ENCODE results near the gene DNAJC17.

Gene DNAJC17, protein sequence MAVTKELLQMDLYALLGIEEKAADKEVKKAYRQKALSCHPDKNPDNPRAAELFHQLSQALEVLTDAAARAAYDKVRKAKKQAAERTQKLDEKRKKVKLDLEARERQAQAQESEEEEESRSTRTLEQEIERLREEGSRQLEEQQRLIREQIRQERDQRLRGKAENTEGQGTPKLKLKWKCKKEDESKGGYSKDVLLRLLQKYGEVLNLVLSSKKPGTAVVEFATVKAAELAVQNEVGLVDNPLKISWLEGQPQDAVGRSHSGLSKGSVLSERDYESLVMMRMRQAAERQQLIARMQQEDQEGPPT

DNA sequence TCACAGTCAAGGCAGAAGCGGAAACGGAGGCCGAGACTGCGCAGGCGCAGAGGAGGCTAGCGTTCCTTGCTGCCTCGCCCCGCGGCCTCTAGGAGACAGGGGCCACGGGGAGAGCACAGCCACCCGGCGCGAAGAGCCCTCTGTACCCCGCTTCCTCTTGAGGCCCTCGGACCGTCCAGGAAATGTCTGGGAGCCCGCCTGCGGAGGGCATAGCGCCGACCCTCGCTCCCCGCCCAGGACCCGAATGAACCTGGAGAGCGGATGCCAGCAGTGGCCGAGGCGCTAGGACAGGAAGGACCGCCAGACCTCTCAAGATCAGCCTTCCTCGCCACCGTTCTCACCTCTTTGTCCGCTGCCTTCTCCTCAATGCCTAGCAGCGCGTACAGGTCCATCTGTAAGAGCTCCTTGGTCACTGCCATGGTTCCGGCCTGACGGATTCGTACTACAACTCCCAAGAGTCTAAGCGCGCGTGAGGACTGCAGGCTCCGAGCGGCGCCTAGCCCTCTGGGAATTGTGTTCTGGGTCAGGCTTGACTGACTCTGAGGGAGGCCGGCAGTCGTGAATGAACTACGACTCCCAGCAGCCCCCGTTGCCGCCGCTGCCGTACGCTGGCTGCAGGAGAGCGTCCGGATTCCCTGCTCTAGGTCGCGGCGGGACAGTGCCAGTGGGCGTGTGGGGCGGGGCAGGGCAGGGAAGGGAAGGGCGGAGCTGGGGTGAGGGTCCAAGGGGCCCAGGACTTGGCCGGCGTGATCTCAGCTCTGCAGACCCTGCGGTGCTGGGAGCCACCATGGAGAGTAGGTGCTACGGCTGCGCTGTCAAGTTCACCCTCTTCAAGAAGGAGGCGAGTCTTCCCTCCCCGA lies at the start of gene DNAJC17, which contains the start of gene ZFYVE19:
TSS of gene DNAJC17 (minus strand) at position 446 of the 860 bp plus-strand sequence. CDS start at position 419, 27 bp downstream.
TSS of gene ZFYVE19 (plus strand) at position 62 of the 860 bp plus-strand sequence. CDS start at position 563, 501 bp downstream.
- peak; percentile 96 for DNase-seq (ENCODE audit: low read depth, low spot score)

DNA sequence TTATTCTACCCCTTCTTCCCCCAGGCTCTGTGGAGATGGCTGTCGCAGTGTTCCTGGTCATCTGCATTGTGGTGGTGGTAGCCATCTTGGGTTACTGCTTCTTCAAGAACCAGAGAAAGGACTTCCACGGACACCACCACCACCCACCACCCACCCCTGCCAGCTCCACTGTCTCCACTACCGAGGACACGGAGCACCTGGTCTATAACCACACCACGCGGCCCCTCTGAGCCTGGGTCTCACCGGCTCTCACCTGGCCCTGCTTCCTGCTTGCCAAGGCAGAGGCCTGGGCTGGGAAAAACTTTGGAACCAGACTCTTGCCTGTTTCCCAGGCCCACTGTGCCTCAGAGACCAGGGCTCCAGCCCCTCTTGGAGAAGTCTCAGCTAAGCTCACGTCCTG lies 49.5 kb upstream of the DNAJC17 start:
- no peak for DNase-seq (ENCODE audit: low read depth, low spot score)

DNA sequence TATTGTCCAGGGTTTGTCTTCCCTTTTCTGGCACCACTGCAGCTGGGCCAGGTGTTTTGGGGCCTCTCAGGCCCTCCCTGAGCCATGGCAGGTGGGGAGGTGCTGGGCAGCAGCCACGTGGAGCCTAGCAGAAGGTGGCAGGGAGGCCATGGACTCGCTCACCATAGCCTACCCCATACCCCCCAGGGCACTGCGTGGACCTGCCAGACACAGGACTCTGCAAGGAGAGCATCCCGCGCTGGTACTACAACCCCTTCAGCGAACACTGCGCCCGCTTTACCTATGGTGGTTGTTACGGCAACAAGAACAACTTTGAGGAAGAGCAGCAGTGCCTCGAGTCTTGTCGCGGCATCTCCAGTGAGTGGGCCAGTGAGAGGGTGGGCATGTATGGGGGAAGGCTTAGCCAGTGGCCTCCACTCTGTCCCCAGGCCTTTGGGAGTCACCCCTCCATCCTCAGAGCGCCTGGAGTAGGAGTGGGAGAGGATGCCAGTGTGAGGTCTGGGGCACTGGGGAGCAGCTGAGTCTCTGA lies 48.5 kb upstream of the DNAJC17 start:
- DNase-seq (ENCODE audit: low read depth, low spot score) = no peak

DNA sequence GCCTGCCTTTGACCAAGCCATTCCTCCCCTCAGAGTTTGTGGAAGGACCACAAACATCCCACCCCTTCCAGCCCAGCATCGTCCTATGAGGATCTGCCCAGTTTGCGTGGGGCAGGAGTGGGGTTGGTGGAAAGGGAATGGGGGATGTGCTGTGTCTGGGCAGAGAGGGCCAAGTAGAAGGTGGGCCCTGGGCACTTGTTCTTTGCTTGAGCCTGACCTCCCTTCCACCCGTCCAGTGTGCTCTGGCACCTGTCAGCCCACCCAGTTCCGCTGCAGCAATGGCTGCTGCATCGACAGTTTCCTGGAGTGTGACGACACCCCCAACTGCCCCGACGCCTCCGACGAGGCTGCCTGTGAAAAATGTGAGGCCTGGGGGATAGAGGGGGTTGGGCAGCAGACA lies 46.9 kb upstream of the DNAJC17 start:
- DNase-seq (ENCODE audit: low read depth, low spot score) = no peak

DNA sequence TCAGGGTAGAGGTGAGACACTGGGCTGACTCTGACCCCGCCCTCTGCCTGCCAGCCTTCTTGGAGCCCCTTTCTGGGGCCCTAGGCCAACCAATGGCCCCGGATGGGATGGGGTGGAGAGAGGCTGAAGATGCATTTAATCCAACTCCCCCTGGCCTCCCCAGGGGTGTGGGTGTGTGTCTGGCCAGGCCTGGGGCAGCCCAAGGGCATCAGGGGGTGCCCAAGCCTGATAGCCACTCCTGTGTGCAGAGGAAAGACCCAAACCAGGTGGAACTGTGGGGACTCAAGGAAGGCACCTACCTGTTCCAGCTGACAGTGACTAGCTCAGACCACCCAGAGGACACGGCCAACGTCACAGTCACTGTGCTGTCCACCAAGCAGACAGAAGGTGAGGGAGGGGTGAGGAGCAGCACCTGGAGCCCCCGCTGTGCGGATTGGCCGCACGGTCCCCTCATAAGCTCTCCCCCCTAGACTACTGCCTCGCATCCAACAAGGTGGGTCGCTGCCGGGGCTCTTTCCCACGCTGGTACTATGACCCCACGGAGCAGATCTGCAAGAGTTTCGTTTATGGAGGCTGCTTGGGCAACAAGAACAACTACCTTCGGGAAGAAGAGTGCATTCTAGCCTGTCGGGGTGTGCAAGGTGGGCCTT lies 46.1 kb upstream of the DNAJC17 start:
- no peak for DNase-seq (ENCODE audit: low read depth, low spot score)

DNA sequence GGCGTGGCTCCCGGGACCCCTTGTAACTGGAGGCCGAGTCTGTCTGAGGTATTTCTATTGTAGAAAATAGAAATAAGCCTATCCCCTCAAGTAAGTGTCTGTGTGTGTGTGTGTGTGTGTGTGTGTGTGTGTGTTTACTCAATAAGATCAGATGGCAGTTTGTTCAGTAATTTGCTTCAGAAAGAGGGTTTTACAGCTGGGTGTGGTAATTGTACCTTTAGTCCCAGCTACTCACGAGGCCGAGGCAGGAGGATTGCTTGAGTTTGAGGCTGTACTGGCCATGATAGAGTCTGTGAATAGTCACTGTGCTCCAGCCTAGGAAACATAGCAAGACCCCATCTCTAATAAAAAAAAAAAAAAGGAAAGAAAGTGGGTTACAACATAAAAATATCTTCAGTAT lies 45.3 kb upstream of the DNAJC17 start:
- no peak for DNase-seq (ENCODE audit: low read depth, low spot score)

DNA sequence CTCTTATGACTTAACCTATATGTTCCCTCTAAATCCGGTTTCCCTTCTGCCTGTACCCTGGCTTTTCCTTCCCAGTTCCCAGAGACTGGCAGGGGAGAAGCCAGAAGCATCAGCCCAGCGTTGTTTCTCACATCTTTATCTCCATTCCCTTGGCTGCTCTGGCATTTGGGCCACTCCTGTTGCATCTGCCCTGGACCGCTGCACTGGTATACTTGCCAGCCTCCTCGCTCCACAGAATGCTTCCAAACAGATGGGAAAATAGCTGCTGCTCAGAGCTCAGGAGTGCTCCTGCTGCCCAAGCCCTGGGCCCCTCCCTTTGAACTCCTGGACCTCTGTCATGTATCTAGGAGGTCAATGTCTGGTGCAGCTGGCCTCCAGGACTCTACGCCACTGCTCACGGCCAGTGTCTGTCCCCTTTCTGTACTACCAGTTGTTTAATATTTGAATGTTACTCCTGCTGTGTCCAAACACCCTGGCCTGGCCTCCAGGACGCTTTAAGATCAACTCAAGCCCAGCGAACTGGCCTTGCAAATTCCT lies 43.4 kb upstream of the DNAJC17 start:
- no peak for DNase-seq (ENCODE audit: low read depth, low spot score)

DNA sequence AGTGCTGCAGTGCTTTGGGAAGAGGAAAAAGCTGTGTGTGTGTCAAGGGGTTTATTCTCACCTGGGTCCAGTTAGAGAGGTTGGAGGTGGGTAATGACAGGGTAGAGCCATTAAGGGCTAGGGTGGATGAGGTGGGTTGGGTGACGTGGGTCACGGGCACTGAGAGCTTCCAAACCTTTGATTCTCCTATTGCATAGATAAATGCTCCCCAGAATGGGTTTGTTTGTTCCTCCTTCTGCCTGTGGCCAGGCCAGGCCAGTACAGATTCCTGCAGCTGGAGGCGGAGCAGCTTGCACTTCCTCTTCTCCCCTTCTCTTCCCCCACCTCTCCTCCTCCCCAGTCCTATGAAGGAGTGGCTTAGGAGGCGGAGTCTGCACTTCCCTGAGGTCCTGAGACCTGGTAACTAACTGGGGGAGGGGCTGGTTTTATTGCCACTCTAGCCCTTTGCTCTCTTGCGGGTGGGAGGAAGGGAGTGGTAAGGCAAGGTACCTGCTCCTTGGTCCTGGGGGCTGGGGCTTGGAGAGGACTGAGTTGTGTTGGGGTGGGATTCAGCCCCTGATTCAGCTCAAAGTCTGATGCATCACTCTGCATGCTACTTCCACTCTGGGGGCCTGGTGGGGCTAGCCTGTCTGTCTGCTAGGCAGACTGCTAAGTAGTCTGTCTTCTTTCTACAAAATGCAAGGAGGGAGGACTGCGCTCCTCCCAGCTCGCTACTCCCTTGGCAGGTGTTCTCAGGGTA lies 40.1 kb upstream of the DNAJC17 start:
- DNase-seq (ENCODE audit: low read depth, low spot score) = no peak

DNA sequence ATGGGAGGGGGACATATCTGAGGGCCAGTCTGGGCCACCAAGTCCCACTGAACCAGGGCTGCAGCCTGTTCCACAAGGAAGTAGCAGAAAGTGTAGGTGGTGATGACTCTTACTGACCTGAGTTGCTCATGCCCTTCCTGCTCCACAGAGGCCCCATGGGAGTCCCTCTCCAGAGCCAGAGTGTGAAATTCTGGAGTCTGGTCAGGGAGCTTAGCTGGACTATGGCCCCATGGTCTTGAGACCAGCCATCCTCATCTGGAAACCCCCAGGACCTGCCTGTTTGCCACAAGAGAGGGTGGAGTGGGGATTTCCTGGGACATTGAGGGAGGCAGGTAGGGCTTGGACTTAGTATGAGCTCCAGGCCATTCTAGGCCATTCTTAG lies 39.6 kb upstream of the DNAJC17 start:
- DNase-seq (ENCODE audit: low read depth, low spot score) = no peak

DNA sequence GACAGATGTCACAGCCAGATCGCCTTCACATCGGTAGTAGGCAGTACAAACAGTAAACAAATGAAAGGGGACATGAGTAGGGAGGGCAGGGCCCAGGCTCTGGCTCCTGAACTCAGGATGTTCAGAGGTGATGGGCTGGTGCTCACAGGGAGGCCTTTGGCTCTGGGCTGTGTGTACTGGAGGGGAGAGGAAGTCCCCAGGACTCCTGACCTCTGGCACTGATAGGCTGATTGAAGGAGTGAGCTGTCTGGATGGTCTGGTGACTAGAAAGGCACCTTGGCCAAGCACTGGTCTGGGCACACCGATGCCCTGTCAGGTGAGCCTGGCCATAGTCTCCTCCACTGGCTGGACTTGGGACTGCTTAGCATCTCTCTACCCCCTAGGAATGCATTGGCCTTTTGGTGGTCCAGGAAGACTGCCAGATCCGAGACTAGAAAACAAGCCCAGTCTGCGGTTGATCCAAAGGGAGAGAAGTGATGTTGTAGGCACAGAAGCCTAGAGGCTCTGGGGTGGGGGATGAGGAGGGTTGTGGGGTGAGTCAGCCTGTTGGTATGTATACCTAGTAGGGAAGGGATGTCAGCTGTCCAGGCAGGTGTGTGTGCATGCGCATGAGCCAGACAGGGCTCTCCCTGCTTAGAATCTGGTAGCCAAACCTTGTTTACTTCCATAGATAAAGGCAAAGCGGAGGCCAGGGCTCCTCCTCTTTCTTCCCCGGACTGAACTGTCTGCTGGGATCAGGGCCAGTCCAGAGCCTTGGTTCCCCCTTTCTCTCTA lies 38.4 kb upstream of the DNAJC17 start:
- DNase-seq (ENCODE audit: low read depth, low spot score) = no peak

DNA sequence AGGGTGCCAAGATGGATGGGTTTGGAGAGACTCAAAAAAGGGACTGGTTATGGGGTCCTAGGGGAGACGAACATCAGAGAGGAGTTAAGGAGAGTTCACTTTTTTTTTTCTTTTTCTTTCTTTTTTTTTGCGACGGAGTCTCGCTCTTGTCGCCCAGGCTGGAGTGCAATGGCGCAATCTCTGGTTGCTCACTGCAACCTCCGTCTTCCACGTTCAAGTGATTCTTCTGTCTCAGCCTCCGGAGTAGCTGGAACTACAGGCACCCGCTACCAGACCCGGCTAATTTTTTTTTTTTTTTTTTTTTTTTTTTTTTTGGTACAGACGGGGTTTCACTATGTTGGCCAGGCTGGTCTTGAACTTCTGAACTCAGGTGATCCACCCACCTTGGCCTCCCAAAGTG lies 37.8 kb upstream of the DNAJC17 start:
- DNase-seq (ENCODE audit: low read depth, low spot score) = no peak

DNA sequence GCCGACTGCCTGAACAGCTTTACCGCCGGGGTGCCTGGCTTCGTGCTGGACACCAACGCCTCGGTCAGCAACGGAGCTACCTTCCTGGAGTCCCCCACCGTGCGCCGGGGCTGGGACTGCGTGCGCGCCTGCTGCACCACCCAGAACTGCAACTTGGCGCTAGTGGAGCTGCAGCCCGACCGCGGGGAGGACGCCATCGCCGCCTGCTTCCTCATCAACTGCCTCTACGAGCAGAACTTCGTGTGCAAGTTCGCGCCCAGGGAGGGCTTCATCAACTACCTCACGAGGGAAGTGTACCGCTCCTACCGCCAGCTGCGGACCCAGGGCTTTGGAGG lies 37.4 kb upstream of the DNAJC17 start:
- no peak for DNase-seq (ENCODE audit: low read depth, low spot score)

DNA sequence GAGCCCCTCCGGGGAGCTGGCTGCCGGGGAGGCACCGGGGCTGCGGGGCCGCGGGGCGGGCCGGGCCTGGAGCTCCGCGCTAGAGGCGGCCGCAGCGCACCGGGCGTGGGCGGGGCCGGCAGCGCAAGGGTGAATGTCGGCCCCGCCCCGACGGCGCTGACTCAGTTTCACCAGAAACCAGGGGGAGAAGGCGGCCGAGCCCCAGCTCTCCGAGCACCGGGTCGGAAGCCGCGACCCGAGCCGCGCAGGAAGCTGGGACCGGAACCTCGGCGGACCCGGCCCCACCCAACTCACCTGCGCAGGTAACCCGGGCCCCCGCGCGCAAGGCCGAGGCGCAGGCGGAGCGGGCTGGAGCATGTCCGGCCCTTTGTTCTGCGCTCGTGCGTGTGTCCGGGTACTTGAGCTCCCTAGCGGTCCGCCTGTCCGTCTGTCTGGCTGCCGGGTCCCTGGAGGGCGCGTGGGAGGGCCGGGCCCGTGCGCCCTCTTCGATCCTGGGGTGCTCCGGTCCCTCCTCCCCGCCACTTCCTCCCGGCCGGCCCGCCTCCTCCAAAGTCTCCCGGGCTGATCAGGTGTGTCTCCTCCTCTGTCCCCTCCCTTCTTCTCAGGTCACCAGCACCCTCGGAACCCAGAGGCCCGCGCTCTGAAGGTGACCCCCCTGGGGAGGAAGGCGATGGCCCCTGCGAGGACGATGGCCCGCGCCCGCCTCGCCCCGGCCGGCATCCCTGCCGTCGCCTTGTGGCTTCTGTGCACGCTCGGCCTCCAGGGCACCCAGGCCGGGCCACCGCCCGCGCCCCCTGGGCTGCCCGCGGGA lies 36.8 kb upstream of the DNAJC17 start, which contains the start of gene SPINT1:
TSS of gene SPINT1 (plus strand) at position 164 of the 811 bp plus-strand sequence. CDS start at position 671, 507 bp downstream.
- no peak for DNase-seq (ENCODE audit: low read depth, low spot score)

DNA sequence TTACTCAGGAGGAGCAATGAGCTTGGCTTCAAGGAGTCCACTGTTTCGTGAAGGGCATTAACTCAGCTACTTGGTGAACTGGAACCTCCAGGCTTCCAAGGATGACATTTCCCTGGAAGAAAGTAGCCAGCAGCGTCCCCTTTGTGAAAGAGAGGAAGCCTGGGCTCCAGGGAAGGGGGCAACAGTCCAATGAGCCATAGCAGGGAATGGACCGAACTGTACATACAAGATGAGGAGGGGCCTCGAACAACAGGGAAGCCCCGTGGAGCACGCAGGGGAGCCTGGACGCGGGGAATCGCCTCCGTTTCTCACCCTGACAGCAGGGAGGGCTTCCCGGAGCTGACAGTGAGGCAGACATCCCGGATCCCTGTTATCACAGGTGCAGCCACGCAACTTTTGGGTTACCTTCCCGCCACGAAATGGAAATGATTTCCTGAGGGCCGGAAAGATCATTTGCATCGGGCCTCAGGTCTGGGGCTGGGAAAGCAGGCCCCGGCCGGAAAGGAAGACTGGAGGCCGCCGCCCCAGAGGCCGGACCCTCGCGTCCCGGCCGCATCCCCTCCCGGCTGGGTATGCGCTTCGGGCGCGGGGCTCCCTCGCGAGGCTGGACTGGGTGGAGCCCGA lies 36.1 kb upstream of the DNAJC17 start:
- no peak for DNase-seq (ENCODE audit: low read depth, low spot score)

DNA sequence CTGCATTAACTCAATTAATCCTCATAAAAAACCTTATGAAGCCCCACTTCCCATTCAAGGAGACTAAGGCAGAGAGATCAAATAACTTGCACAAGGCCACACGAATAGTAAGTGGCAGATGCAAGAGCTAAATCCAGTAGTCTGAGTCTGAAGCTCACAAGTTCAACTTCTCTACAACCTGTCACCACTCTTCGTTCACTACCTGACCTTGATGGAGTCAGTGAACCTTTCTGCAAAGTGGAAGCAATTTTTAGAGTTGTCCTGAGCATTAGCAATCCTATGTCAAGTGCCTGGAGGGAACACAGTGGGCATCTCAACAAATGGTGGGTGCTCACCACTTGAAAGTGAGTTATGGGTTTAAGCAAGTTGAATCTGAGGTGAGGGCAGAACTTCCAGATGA lies 34.5 kb upstream of the DNAJC17 start:
- DNase-seq (ENCODE audit: low read depth, low spot score) = no peak

DNA sequence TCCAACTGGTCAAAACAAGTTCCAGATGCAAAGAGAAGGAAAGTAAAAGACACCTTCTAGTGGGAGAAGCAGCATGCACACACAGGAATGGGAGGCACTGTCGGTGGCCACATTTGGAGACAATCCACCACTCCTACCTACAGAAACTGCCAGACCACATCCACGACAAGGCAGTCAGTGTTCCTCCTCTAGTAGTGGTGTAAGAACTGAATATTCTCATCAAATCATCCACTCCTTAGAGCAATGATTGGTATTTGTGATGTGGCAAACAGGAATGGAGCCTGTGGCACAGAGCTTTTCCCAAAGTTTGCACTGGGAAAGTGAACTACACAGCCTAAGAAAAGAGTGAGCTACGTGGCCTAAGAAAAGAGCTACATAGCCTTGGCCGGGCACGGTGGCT lies 31.5 kb upstream of the DNAJC17 start:
- DNase-seq (ENCODE audit: low read depth, low spot score) = no peak

DNA sequence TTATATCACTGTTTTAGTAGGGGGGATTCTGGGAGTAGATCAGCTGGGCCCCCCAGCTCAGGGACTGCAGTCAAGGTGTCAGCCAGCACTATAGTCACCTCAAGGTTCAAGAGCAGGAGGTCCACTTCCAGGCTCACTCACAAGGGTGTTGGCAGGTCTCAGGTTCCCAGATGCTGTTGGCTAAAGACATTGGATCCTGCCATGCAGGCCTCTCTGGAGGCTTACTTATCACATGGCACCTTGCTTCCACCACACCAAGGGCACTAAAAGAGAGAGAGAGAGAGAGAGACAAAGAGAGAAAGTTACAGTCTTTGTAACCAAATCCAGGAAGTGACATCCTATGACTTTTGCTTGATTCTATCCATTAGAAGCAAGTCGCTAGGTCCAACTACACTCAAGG lies 28.7 kb upstream of the DNAJC17 start:
- no peak for DNase-seq (ENCODE audit: low read depth, low spot score)

DNA sequence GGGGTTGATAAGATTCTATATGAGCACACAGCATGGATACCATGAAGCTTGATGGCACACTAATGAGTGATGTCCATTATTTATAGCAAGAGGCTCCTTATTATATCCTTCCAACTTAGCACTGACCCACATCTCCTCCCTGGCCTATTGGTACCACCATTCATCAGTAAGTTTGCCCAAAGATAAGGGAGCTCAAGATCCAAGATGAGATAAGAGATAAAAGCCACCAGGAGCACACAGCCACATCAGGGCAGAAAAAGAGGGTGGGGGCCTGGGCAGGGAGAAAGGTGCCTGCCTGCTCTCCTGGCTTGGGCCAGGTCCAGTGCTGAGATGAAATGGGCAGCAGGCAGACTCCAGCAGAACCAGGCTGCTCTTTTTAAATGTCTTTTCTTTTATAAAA lies 25.6 kb upstream of the DNAJC17 start:
- DNase-seq (ENCODE audit: low read depth, low spot score) = no peak

DNA sequence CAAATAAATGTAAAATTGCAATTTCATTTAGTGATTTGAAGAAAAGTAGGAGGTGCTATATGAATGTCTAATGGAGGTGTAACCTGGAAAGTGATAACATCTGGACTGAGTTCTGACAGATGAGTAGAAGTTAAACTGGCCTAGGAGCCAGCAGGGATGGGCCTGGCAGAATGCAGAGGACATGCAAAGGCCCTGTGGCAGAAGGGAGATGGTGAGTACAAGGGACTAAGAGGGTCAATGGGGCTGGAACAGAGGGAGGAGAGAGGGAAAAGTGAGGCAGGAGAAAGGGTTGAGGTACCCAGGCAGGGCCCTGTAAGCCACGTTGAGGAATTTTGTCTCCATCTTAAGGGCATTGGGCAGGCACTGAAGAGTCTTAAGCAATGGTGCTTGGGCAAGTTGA lies 24.6 kb upstream of the DNAJC17 start:
- DNase-seq (ENCODE audit: low read depth, low spot score) = no peak

Data from iPS DF 19.7 (cell line).